HepG2 (cell line): Measurements from ENCODE around the gene NR2C1. TPM values are rescaled to one million over a fixed set of nuclear protein-coding genes. Genes with fewer than 3 reads are reported as not detected.

Experiments
- EP300 ChIP-seq, 3 experiments: sonication (generic) in 1 of 3; formaldehyde crosslinking in 1 of 3; IDR thresholded peaks; 2 replicates each; pipeline versions ENCODE4 v1.5.1 to v1.6.1; 2011 to 2020; ENCODE audit warnings: low read depth in 2 of 3, low read length in 2 of 3, borderline replicate concordance in 1 of 3, improper control_type of control experiment in 1 of 3, mild to moderate bottlenecking in 1 of 3, missing genetic modification reagents in 1 of 3, moderate library complexity in 1 of 3
- IRF1 ChIP-seq: sonication (generic); formaldehyde crosslinking; IDR thresholded peaks from 2 replicates; pipeline ENCODE4 v1.4.0; 2020; ENCODE audit warnings: low read depth, mild to moderate bottlenecking, missing genetic modification reagents
- KAT2B ChIP-seq: fragments of 150-350 bp; IDR thresholded peaks from 2 replicates; pipeline ENCODE4 v1.6.1; 2014; ENCODE audit warnings: low read depth, low read length, borderline replicate concordance
- KMT2A ChIP-seq: sonication (generic); formaldehyde crosslinking; IDR thresholded peaks from 2 replicates; pipeline ENCODE4 v1.4.0; 2020; ENCODE audit warnings: missing genetic modification reagents
- MAZ ChIP-seq, 2 experiments: sonication (generic) in 1 of 2; formaldehyde crosslinking in 1 of 2; IDR thresholded peaks; 2 replicates each; pipeline versions ENCODE4 v1.5.0 to v1.6.1; 2012 to 2020; ENCODE audit warnings: low read depth in 2 of 2, mild to moderate bottlenecking in 2 of 2, borderline replicate concordance in 1 of 2, improper control_type of control experiment in 1 of 2, low read length in 1 of 2, missing genetic modification reagents in 1 of 2, moderate library complexity in 1 of 2
- ZNF234 ChIP-seq: sonication (generic); formaldehyde crosslinking; conservative IDR thresholded peaks from 2 replicates; pipeline ENCODE4 v1.5.1; 2020; ENCODE audit warnings: mild to moderate bottlenecking, missing genetic modification reagents
- ZNF318 ChIP-seq: sonication (generic); formaldehyde crosslinking; IDR thresholded peaks from 2 replicates; pipeline ENCODE4 v1.4.0; 2020; ENCODE audit warnings: mild to moderate bottlenecking, missing genetic modification reagents
- ZNF878 ChIP-seq: sonication (generic); formaldehyde crosslinking; IDR thresholded peaks from 2 replicates; pipeline ENCODE4 v1.8.1; 2023; ENCODE audit warnings: mild to moderate bottlenecking, missing genetic modification reagents, moderate library complexity
- polyA plus RNA-seq, 8 experiments: library from polyadenylated mRNA; depleted of rRNA in 3 of 8; stranded (reverse) in 7 of 8; unstranded in 1 of 8; fragments of >200 nt; fragmentation: Illumina TruSeq in 4 of 8; extraction: Trizol in 4 of 8; gene quantifications; 2 replicates each; pipeline versions ENCODE4 v1.2.1 to v1.2.3, GENCODE V29; 2011 to 2016; ENCODE audit warnings: low read depth in 4 of 8, missing spikeins in 1 of 8, mixed read lengths in 1 of 8; ENCODE audit not compliant: insufficient read depth in 1 of 8
- total RNA-seq, 5 experiments: library from RNA; depleted of rRNA; stranded (reverse); fragments of >200 nt; fragmentation: Illumina TruSeq; extraction: Trizol; gene quantifications; 2 replicates each; pipeline ENCODE4 v1.2.3, GENCODE V29; 2016; ENCODE audit warnings: low read depth in 1 of 5
- TF ChIP-seq, protein P1 (sequence below): sonication (generic); formaldehyde crosslinking; IDR thresholded peaks from 2 replicates; pipeline ENCODE4 v1.5.1; 2020; ENCODE audit warnings: mild to moderate bottlenecking, missing genetic modification reagents, moderate library complexity
- TF ChIP-seq, protein P2 (sequence below), 2 experiments: sonication (generic) in 1 of 2; formaldehyde crosslinking in 1 of 2; IDR thresholded peaks; 2 replicates each; pipeline versions ENCODE4 v1.4.0 to v1.6.1; 2016 to 2020; ENCODE audit warnings: borderline replicate concordance in 1 of 2, low read depth in 1 of 2, mild to moderate bottlenecking in 1 of 2, missing genetic modification reagents in 1 of 2

Gene NR2C1
- total and polyA plus RNA-seq, 2 of the 13 experiments (the other 11 are each of a cell fraction or from before 2014, with no cell fraction given) = 38.0 to 70.8 TPM

- TF ChIP-seq, protein P1, sequence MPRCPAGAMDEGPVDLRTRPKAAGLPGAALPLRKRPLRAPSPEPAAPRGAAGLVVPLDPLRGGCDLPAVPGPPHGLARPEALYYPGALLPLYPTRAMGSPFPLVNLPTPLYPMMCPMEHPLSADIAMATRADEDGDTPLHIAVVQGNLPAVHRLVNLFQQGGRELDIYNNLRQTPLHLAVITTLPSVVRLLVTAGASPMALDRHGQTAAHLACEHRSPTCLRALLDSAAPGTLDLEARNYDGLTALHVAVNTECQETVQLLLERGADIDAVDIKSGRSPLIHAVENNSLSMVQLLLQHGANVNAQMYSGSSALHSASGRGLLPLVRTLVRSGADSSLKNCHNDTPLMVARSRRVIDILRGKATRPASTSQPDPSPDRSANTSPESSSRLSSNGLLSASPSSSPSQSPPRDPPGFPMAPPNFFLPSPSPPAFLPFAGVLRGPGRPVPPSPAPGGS (CRISPR knock-in tag) = peak; percentile 22; the same call in 1 of the 2 replicates
- TF ChIP-seq KMT2A (CRISPR knock-in tag) = peak; percentile 70
- no peak for TF ChIP-seq ZNF234 (CRISPR knock-in tag)
- TF ChIP-seq ZNF878 (CRISPR knock-in tag) = 0 out of 2 replicates have a peak, but pooled peaks have one; percentile 48
- 0 out of 4 replicates have a peak, but pooled peaks of 1 of the 2 experiments have one; percentile 8 for TF ChIP-seq EP300 (IDR thresholded peaks at IDR 0.05; ENCODE audit: low read depth in 2 of 2, low read length in 2 of 2)
- no peak for TF ChIP-seq EP300 (CRISPR knock-in tag; IDR thresholded peaks at IDR 0.05; ENCODE audit: borderline replicate concordance)
- TF ChIP-seq IRF1 (CRISPR knock-in tag) = 0 out of 2 replicates have a peak, but pooled peaks have one; percentile 60
- no peak for TF ChIP-seq ZNF318
- TF ChIP-seq KAT2B = no peak
- peak; percentile 88 for TF ChIP-seq MAZ (IDR thresholded peaks at IDR 0.05; ENCODE audit: borderline replicate concordance, low read depth, low read length)
- TF ChIP-seq MAZ (CRISPR knock-in tag; IDR thresholded peaks at IDR 0.05; ENCODE audit: low read depth) = peak; percentile 82; the same call in 1 of the 2 replicates
- TF ChIP-seq, protein P2, sequence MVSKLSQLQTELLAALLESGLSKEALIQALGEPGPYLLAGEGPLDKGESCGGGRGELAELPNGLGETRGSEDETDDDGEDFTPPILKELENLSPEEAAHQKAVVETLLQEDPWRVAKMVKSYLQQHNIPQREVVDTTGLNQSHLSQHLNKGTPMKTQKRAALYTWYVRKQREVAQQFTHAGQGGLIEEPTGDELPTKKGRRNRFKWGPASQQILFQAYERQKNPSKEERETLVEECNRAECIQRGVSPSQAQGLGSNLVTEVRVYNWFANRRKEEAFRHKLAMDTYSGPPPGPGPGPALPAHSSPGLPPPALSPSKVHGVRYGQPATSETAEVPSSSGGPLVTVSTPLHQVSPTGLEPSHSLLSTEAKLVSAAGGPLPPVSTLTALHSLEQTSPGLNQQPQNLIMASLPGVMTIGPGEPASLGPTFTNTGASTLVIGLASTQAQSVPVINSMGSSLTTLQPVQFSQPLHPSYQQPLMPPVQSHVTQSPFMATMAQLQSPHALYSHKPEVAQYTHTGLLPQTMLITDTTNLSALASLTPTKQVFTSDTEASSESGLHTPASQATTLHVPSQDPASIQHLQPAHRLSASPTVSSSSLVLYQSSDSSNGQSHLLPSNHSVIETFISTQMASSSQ (IDR thresholded peaks at IDR 0.05; ENCODE audit: low read depth) = no peak
- TF ChIP-seq, protein P2 (CRISPR knock-in tag; IDR thresholded peaks at IDR 0.05; ENCODE audit: borderline replicate concordance) = peak; percentile 20; the same call in 1 of the 2 replicates
Observed at GRCh38 chr12:95072900-95073697, at the start of gene NR2C1 (continued).
